ENCODE measurements around the gene SLC16A3.

Gene SLC16A3

GRCh38 chr17:82228842-82229697 lies at the start of gene SLC16A3:
TSS of gene SLC16A3 (plus strand) at chr17:82229042. CDS start at chr17:82236009, 6,967 bp downstream.
- in situ Hi-C loops (cut with MboI; ENCODE audit: low sequenced_read_pairs, unreplicated experiment): no loop called here
- TF ChIP-seq CTCF (IDR thresholded peaks at IDR 0.05; ENCODE audit: borderline replicate concordance, control extremely low read depth, extremely low read depth, insufficient read depth, missing control alignments): no peak
- peak; percentile 95 for DNase-seq (ENCODE audit: low spot score)

- no peak for DNase-seq (ENCODE audit: low spot score)
- in situ Hi-C loops (cut with MboI; ENCODE audit: low sequenced_read_pairs, unreplicated experiment): no loop called here
- TF ChIP-seq CTCF (IDR thresholded peaks at IDR 0.05; ENCODE audit: borderline replicate concordance, control extremely low read depth, extremely low read depth, insufficient read depth, missing control alignments): no peak
Observed at GRCh38 chr17:82179412-82179811, 49.4 kb upstream of the SLC16A3 start.

- TF ChIP-seq CTCF (IDR thresholded peaks at IDR 0.05; ENCODE audit: borderline replicate concordance, control extremely low read depth, extremely low read depth, insufficient read depth, missing control alignments): no peak
- in situ Hi-C loops (cut with MboI; ENCODE audit: low sequenced_read_pairs, unreplicated experiment): no loop called here
- no peak for DNase-seq (ENCODE audit: low spot score)
Observed at GRCh38 chr17:82179946-82180475, 48.8 kb upstream of the SLC16A3 start.

DNA sequence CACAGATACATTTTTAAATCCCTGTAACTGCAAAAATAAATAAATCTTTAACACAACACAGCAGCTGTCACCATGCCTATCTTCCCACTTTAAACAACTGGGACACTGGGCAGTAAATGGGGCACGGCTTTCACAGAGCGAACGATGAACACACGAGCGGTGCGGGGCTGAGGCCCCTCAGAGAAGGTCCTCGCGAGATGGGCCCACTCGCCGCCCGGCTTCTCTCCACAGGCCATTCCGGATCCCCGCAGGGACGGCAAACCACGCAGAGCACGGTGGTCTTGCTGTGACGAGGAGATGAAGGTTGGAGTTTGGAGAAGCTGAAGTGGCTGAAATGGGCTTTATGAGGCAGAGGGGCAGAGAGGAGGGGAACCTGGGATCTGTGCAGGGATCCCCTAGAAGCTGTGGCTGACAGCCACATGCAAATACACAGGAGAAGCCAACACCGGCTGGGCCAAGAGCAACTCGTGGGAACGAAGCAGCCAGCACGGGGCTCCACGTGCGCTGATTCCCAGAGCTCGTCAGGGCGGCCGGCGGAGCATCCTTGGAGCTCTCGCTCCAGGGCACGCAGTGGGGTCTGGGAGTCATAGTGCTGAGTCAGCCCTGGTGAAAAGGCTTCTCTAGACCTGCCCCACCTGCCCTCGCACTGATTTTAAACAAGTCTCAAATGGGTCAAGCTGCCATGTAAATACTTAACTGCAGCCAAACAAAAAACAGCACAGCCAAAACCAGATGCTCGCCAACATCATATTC lies 47.9 kb upstream of the SLC16A3 start:
- in situ Hi-C loops (cut with MboI; ENCODE audit: low sequenced_read_pairs, unreplicated experiment): no loop called here
- TF ChIP-seq CTCF (IDR thresholded peaks at IDR 0.05; ENCODE audit: borderline replicate concordance, control extremely low read depth, extremely low read depth, insufficient read depth, missing control alignments): no peak
- DNase-seq (ENCODE audit: low spot score): no peak

- no peak for DNase-seq (ENCODE audit: low spot score)
- TF ChIP-seq CTCF (IDR thresholded peaks at IDR 0.05; ENCODE audit: borderline replicate concordance, control extremely low read depth, extremely low read depth, insufficient read depth, missing control alignments): no peak
- in situ Hi-C loops (cut with MboI; ENCODE audit: low sequenced_read_pairs, unreplicated experiment): no loop called here
Observed at GRCh38 chr17:82184761-82185160, 44.1 kb upstream of the SLC16A3 start.

- TF ChIP-seq CTCF (IDR thresholded peaks at IDR 0.05; ENCODE audit: borderline replicate concordance, control extremely low read depth, extremely low read depth, insufficient read depth, missing control alignments): no peak
- in situ Hi-C loops (cut with MboI; ENCODE audit: low sequenced_read_pairs, unreplicated experiment): no loop called here
- DNase-seq (ENCODE audit: low spot score): no peak
Observed at GRCh38 chr17:82186221-82186620, 42.6 kb upstream of the SLC16A3 start.

Data from GM13976 (cell line).